Measurements from ENCODE around the gene AGPS. TPM values are rescaled to one million over a fixed set of nuclear protein-coding genes. Genes with fewer than 3 reads are reported as not detected.
"Not testable (repeated sequence)": the region's sequence is repeated elsewhere in the genome, so short reads cannot be mapped to it uniquely, and the experiment has no call there.

Gene AGPS
- total RNA-seq, 1 donor from 2014 or later, result 74.0 TPM

GRCh38 chr2:177541258-177541991, 148.9 kb downstream of the AGPS start:
- Mint-ChIP-seq H3K27me3 (no peaks in the 10 kb centered on the region), H3K4me3 (no peak overlapping the region), H3K27ac (no peak overlapping the region), H3K36me3 (ENCODE audit: low read depth) (peaks cover 22% of the 10 kb centered on the region), H3K9me3 (peaks cover 5% of the 10 kb centered on the region), H3K4me1 (peaks cover 13% of the 10 kb centered on the region)
- DNase-seq, result no peak
- intact Hi-C loops (cut with micrococcal nuclease), result no loop called here

GRCh38 chr2:177542396-177542795, 149.8 kb downstream of the AGPS start:
- no peak for DNase-seq
- no peak overlapping the region for H3K4me3 Mint-ChIP-seq
- intact Hi-C loops (cut with micrococcal nuclease), result no loop called here
- H3K36me3 Mint-ChIP-seq (ENCODE audit: low read depth), result peaks cover 21% of the 10 kb centered on the region
- peaks cover 20% of the 10 kb centered on the region for H3K4me1 Mint-ChIP-seq
- H3K27ac Mint-ChIP-seq, result no peak overlapping the region
- no peaks in the 10 kb centered on the region for H3K27me3 Mint-ChIP-seq
- peaks cover 5% of the 10 kb centered on the region for H3K9me3 Mint-ChIP-seq

GRCh38 chr2:177543007-177543760, 150.6 kb downstream of the AGPS start:
- Mint-ChIP-seq H3K27me3 (no peaks in the 10 kb centered on the region), H3K4me1 (peaks cover 22% of the 10 kb centered on the region), H3K4me3 (no peak overlapping the region), H3K9me3 (peaks cover 5% of the 10 kb centered on the region), H3K27ac (no peak overlapping the region), H3K36me3 (ENCODE audit: low read depth) (peaks cover 18% of the 10 kb centered on the region)
- intact Hi-C loops (cut with micrococcal nuclease), result no loop called here
- DNase-seq, result no peak

GRCh38 chr2:177545143-177545542, 152.6 kb downstream of the AGPS start:
- no peaks in the 10 kb centered on the region for H3K27me3 Mint-ChIP-seq
- no peak overlapping the region for H3K27ac Mint-ChIP-seq
- intact Hi-C loops (cut with micrococcal nuclease), result loop anchor here (5.0 kb wide), 1 partner anchor 323 kb away; no protein-coding TSS in a partner anchor
- no peak overlapping the region for H3K4me3 Mint-ChIP-seq
- peaks cover 15% of the 10 kb centered on the region for H3K36me3 Mint-ChIP-seq (ENCODE audit: low read depth)
- peaks cover 22% of the 10 kb centered on the region for H3K4me1 Mint-ChIP-seq
- no peak for DNase-seq
- peaks cover 5% of the 10 kb centered on the region for H3K9me3 Mint-ChIP-seq

- DNase-seq, result no peak
- Mint-ChIP-seq H3K27ac (no peak overlapping the region), H3K27me3 (no peaks in the 10 kb centered on the region), H3K9me3 (peaks cover 5% of the 10 kb centered on the region), H3K36me3 (ENCODE audit: low read depth) (peaks cover 12% of the 10 kb centered on the region), H3K4me1 (peaks cover 21% of the 10 kb centered on the region), H3K4me3 (no peak overlapping the region)
- intact Hi-C loops (cut with micrococcal nuclease), result loop anchor here (5.0 kb wide), 1 partner anchor 324 kb away; no protein-coding TSS in a partner anchor
These were observed 153.5 kb downstream of the AGPS start for GRCh38 chr2:177545981-177546585.

- H3K27me3 Mint-ChIP-seq, result no peaks in the 10 kb centered on the region
- peaks cover 19% of the 10 kb centered on the region for H3K4me1 Mint-ChIP-seq
- peaks cover 5% of the 10 kb centered on the region for H3K9me3 Mint-ChIP-seq
- peak overlapping the region; percentile 49 for H3K27ac Mint-ChIP-seq
- intact Hi-C loops (cut with micrococcal nuclease), result loop anchor here (5.0 kb wide), 1 partner anchor 325 kb away; no protein-coding TSS in a partner anchor
- DNase-seq, result peak; percentile 60
- peaks cover 11% of the 10 kb centered on the region for H3K36me3 Mint-ChIP-seq (ENCODE audit: low read depth)
- H3K4me3 Mint-ChIP-seq, result no peak overlapping the region
These were observed 154.5 kb downstream of the AGPS start for GRCh38 chr2:177547122-177547521.

- no peak overlapping the region for H3K4me3 Mint-ChIP-seq
- H3K36me3 Mint-ChIP-seq (ENCODE audit: low read depth), result peaks cover 12% of the 10 kb centered on the region
- no peaks in the 10 kb centered on the region for H3K27me3 Mint-ChIP-seq
- no peak overlapping the region for H3K27ac Mint-ChIP-seq
- H3K4me1 Mint-ChIP-seq, result peaks cover 20% of the 10 kb centered on the region
- DNase-seq, result peak; percentile 53
- H3K9me3 Mint-ChIP-seq, result peaks cover 5% of the 10 kb centered on the region
- intact Hi-C loops (cut with micrococcal nuclease), result loop anchor here (5.0 kb wide), 1 partner anchor 325 kb away; no protein-coding TSS in a partner anchor
These were observed 155.2 kb downstream of the AGPS start for GRCh38 chr2:177547772-177548171.

- Mint-ChIP-seq H3K4me3 (no peak overlapping the region), H3K36me3 (ENCODE audit: low read depth) (peaks cover 12% of the 10 kb centered on the region), H3K9me3 (peaks cover 5% of the 10 kb centered on the region), H3K27me3 (no peaks in the 10 kb centered on the region), H3K27ac (no peak overlapping the region), H3K4me1 (peaks cover 27% of the 10 kb centered on the region)
- DNase-seq, result no peak
- intact Hi-C loops (cut with micrococcal nuclease), result loop anchor here (5.0 kb wide), 1 partner anchor 326 kb away; no protein-coding TSS in a partner anchor
These were observed 156.1 kb downstream of the AGPS start for GRCh38 chr2:177548636-177549035.

GRCh38 chr2:177549171-177549570, 156.6 kb downstream of the AGPS start:
- no peak overlapping the region for H3K4me3 Mint-ChIP-seq
- peaks cover 28% of the 10 kb centered on the region for H3K4me1 Mint-ChIP-seq
- H3K9me3 Mint-ChIP-seq, result peaks cover 5% of the 10 kb centered on the region
- DNase-seq, result no peak
- peaks cover 12% of the 10 kb centered on the region for H3K36me3 Mint-ChIP-seq (ENCODE audit: low read depth)
- no peaks in the 10 kb centered on the region for H3K27me3 Mint-ChIP-seq
- intact Hi-C loops (cut with micrococcal nuclease), result loop anchor here (5.0 kb wide), 1 partner anchor 327 kb away; no protein-coding TSS in a partner anchor
- H3K27ac Mint-ChIP-seq, result no peak overlapping the region

- intact Hi-C loops (cut with micrococcal nuclease), result loop anchor here (5.0 kb wide), 3 partner anchors 48 to 1548 kb away; partner anchors contain the start of gene LNPK
- Mint-ChIP-seq H3K27me3 (peaks cover 5% of the 10 kb centered on the region), H3K36me3 (ENCODE audit: low read depth) (peaks cover 9% of the 10 kb centered on the region), H3K4me3 (no peak overlapping the region), H3K9me3 (peaks cover 5% of the 10 kb centered on the region), H3K27ac (no peak overlapping the region), H3K4me1 (peaks cover 21% of the 10 kb centered on the region)
- DNase-seq, result no peak
These were observed 158.0 kb downstream of the AGPS start for GRCh38 chr2:177550264-177551200.

GRCh38 chr2:177551360-177551759, 158.8 kb downstream of the AGPS start:
- DNase-seq; H3K27me3 Mint-ChIP-seq; H3K4me3 Mint-ChIP-seq; H3K27ac Mint-ChIP-seq; H3K36me3 Mint-ChIP-seq (ENCODE audit: low read depth); H3K9me3 Mint-ChIP-seq: not testable (repeated sequence)
- intact Hi-C loops (cut with micrococcal nuclease), result loop anchor here (5.0 kb wide), 3 partner anchors 49 to 1549 kb away; partner anchors contain the start of gene LNPK
- H3K4me1 Mint-ChIP-seq, result peaks cover 18% of the 10 kb centered on the region

GRCh38 chr2:177551989-177552421, 159.4 kb downstream of the AGPS start:
- Mint-ChIP-seq H3K27ac (peak overlapping the region; percentile 100), H3K27me3 (peaks cover 5% of the 10 kb centered on the region), H3K36me3 (ENCODE audit: low read depth) (peaks cover 1% of the 10 kb centered on the region), H3K4me1 (peaks cover 15% of the 10 kb centered on the region), H3K9me3 (peaks cover under 1% of the 10 kb centered on the region), H3K4me3 (peak overlapping the region; percentile 95)
- no peak for DNase-seq
- intact Hi-C loops (cut with micrococcal nuclease), result loop anchor here (2.0 to 5.0 kb wide), 6 partner anchors 50 to 1550 kb away; partner anchors contain the start of genes AGPS, HNRNPA3, LNPK and NFE2L2

Measured in activated CD4-positive, alpha-beta T cell treated with anti-CD3 and anti-CD28 coated beads, Interleukin-2, amount 10 ng/mL, durations not matched to agents 24 days and 14 days (primary cell).